Endothelial cell of umbilical vein (primary cell): ENCODE results near the gene MRNIP. TPM values are rescaled to one million over a fixed set of nuclear protein-coding genes. Genes with fewer than 3 reads are reported as not detected.

Source experiments
- BruUV-seq: library from RNA; stranded (reverse); fragments of 400-500 nt; replicated peaks from 2 replicates; lab custom pipeline; 2021; lab: Mats Ljungman, UMichigan
- CTCF ChIA-PET: fragments of 300-600, 350-600 bp; sonication (Branson Sonifier 250); formaldehyde crosslinking; loops from one replicate; lab custom pipeline; 2021; ENCODE audit warnings: antibody characterized with exemption, inconsistent platforms; lab: Charles Lee
- POLR2A ChIA-PET: fragments of 300-600, 350-600 bp; sonication (Branson Sonifier 250); formaldehyde crosslinking; loops from one replicate; lab custom pipeline; 2021; ENCODE audit warnings: antibody characterized with exemption, inconsistent platforms; lab: Charles Lee
- DNase-seq: peaks from one replicate; pipeline ENCODE4 v3.0.0-alpha.2; 2011; ENCODE audit warnings: low read depth, low spot score
- FAIRE-seq: peaks from 2 replicates; lab custom pipeline; 2011; peaks lifted over from hg19 to GRCh38; lab: Jason Lieb, UNC
- H2AFZ ChIP-seq: 2 replicates; pipeline ENCODE4 v1.6.0; 2012; ENCODE audit warnings: low read depth, low read length, control low read depth, inconsistent platforms
- H3K27ac ChIP-seq: 2 replicates; pipeline ENCODE4 v1.5.1; 2011; ENCODE audit warnings: low read depth, mild to moderate bottlenecking, control low read depth, low read length, moderate library complexity; ENCODE audit not compliant: insufficient read depth
- H3K27me3 ChIP-seq, 2 experiments: 2 replicates each; pipeline versions ENCODE4 v1.6.0 to v1.6.1; 2011; ENCODE audit warnings: low read length in 2 of 2, mixed read lengths in 1 of 2; ENCODE audit not compliant: control insufficient read depth in 2 of 2, insufficient read depth in 2 of 2
- H3K36me3 ChIP-seq, 2 experiments: 2 replicates in 1 of 2; 3 replicates in 1 of 2; pipeline ENCODE4 v1.5.1; 2011; ENCODE audit warnings: low read length in 2 of 2, mild to moderate bottlenecking in 1 of 2, moderate library complexity in 1 of 2; ENCODE audit not compliant: control insufficient read depth in 2 of 2, insufficient read depth in 2 of 2; ENCODE audit errors: extremely low read depth in 1 of 2
- H3K4me1 ChIP-seq: 3 replicates; pipeline ENCODE4 v1.5.1; 2011; ENCODE audit warnings: mild to moderate bottlenecking, low read length; ENCODE audit not compliant: control insufficient read depth, insufficient read depth; ENCODE audit errors: extremely low read depth
- H3K4me2 ChIP-seq: 2 replicates; pipeline ENCODE4 v1.6.1; 2011; ENCODE audit warnings: low read length, control low read depth, mixed read lengths; ENCODE audit not compliant: insufficient read depth
- H3K4me3 ChIP-seq, 3 experiments: fragments of 200-600 bp in 1 of 3; sonication (generic), shearing (Covaris generic) in 1 of 3; replicated peaks in 1 of 3; 2 replicates each; pipeline ENCODE4 v1.5.1; 2011 to 2016; ENCODE audit warnings: control low read depth in 3 of 3, low read length in 3 of 3, mild to moderate bottlenecking in 2 of 3, inconsistent platforms in 1 of 3, low read depth in 1 of 3, moderate library complexity in 1 of 3; ENCODE audit not compliant: insufficient read depth in 1 of 3
- H3K79me2 ChIP-seq: 2 replicates; pipeline ENCODE4 v1.6.0; 2012; ENCODE audit warnings: low read length, inconsistent platforms; ENCODE audit not compliant: control insufficient read depth, insufficient read depth
- H3K9ac ChIP-seq: replicated peaks from 2 replicates; pipeline ENCODE3; 2011; ENCODE audit warnings: low read length, control low read depth; ENCODE audit not compliant: insufficient read depth; ENCODE audit errors: extremely low read depth
- H3K9me1 ChIP-seq: replicated peaks from 3 replicates; pipeline ENCODE4 v1.6.0; 2011; ENCODE audit warnings: mild to moderate bottlenecking, low read length; ENCODE audit not compliant: control insufficient read depth, insufficient read depth; ENCODE audit errors: extremely low read depth
- H3K9me3 ChIP-seq: replicated peaks from 2 replicates; pipeline ENCODE4 v1.5.1; 2012; ENCODE audit warnings: low read length, inconsistent platforms; ENCODE audit not compliant: control insufficient read depth, insufficient read depth
- H4K20me1 ChIP-seq: replicated peaks from 2 replicates; pipeline ENCODE3; 2011; ENCODE audit warnings: mild to moderate bottlenecking, low read length; ENCODE audit not compliant: control insufficient read depth, insufficient read depth; ENCODE audit errors: extremely low read depth
- CTCF ChIP-seq, 2 donors: IDR thresholded peaks; 1 replicate in 1 of 2; 2 replicates in 1 of 2; pipeline ENCODE4 v1.5.1; 2011; ENCODE audit warnings: low read length in 2 of 2, mild to moderate bottlenecking in 2 of 2, moderate library complexity in 2 of 2, control low read depth in 1 of 2, inconsistent platforms in 1 of 2, low read depth in 1 of 2; ENCODE audit not compliant: insufficient read depth in 1 of 2; ENCODE audit errors: extremely low read depth in 1 of 2
- EZH2 ChIP-seq: IDR thresholded peaks from 2 replicates; pipeline ENCODE4 v1.6.1; 2012; ENCODE audit warnings: borderline replicate concordance, low read depth, mild to moderate bottlenecking, moderate library complexity, low read length, inconsistent platforms; ENCODE audit not compliant: severe bottlenecking
- FOS ChIP-seq: IDR thresholded peaks from 2 replicates; pipeline ENCODE4 v1.6.1; 2011; ENCODE audit warnings: mild to moderate bottlenecking, low read length, moderate library complexity, borderline replicate concordance; ENCODE audit not compliant: insufficient read depth
- GATA2 ChIP-seq: IDR thresholded peaks from 2 replicates; pipeline ENCODE4 v1.7.0; 2011; ENCODE audit warnings: low read depth, mild to moderate bottlenecking, moderate library complexity, mixed read lengths, low read length; ENCODE audit not compliant: insufficient read length, insufficient read depth
- JUN ChIP-seq: IDR thresholded peaks from 2 replicates; pipeline ENCODE4 v1.6.1; 2011; ENCODE audit warnings: borderline replicate concordance, low read depth; ENCODE audit not compliant: insufficient read length, insufficient read depth
- MYC ChIP-seq: IDR thresholded peaks from one replicate; pipeline ENCODE4 v1.6.1; 2011; ENCODE audit warnings: mild to moderate bottlenecking, low read depth, low read length
- POLR2A ChIP-seq: IDR thresholded peaks from 2 replicates; pipeline ENCODE4 v1.6.1; 2012; ENCODE audit warnings: low read depth, mild to moderate bottlenecking, control low read depth, low read length
- POLR2AphosphoS5 ChIP-seq: IDR thresholded peaks from 2 replicates; pipeline ENCODE4 v1.6.1; 2012; ENCODE audit warnings: low read depth, mild to moderate bottlenecking, control low read depth, low read length, moderate library complexity; ENCODE audit not compliant: insufficient read depth
- dilution Hi-C: fragments of 300-500 bp; cut with MboI; formaldehyde crosslinking; loops from one replicate; pipeline ENCODE4 v1.15.0; 2019; ENCODE audit warnings: low sequenced_read_pairs; ENCODE audit not compliant: extremely low pct_ligation_motif_present
- intact Hi-C: fragments of 100-400 bp; cut with micrococcal nuclease; formaldehyde crosslinking; loops from one replicate; pipeline ENCODE4 v1.10.0; 2022
- polyA plus RNA-seq, 4 experiments: library from polyadenylated mRNA; depleted of rRNA in 3 of 4; stranded (reverse) in 3 of 4; unstranded in 1 of 4; fragments of >200 nt; gene quantifications; 2 replicates each; pipeline versions ENCODE4 v1.2.1 to v1.2.3, GENCODE V29; 2011 to 2012; ENCODE audit warnings: missing spikeins in 1 of 4
- total RNA-seq: library from RNA; stranded (reverse); gene quantifications from 2 replicates; pipeline ENCODE4 v1.2.3, GENCODE V29; 2021
- TF ChIP-seq, protein P1 (sequence below): IDR thresholded peaks from 2 replicates; pipeline ENCODE4 v1.6.1; 2011; ENCODE audit not compliant: insufficient read depth, insufficient read length

The MRNIP gene
- total and polyA plus RNA-seq, 2 donors (not counting 3 experiments of a cell fraction or from before 2014, with no cell fraction given), result 17.1 to 19.1 TPM

DNA sequence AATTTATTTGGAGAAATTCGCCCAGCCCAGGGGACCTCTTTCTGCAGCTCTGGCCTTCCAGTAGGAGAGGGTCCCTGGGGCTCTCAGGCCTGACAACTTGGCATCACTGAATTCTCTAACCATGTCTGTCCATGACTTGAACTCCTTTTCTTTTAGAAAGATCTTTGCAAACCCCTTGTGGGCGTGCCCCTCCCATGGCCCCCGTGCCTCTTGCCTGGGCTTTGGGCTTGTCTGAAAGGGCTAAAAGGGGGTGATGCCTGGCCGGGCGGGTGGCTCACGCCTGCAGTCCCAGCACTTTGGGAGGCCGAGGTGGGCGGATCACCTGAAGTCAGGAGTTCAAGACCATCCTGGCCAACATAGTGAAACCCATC is 41.2 kb downstream of the MRNIP start:
- peak overlapping the region; percentile 49 for H2AFZ ChIP-seq
- H3K4me2 ChIP-seq, result peak overlapping the region; percentile 8
- H4K20me1 ChIP-seq, result peaks cover 5% of the 10 kb centered on the region
- H3K9ac ChIP-seq, result no peak overlapping the region
- CTCF ChIA-PET, result interaction anchor here (1.8 kb wide), 1 partner anchor 15 kb away, joined by 5 read pairs; no protein-coding TSS in a partner anchor
- H3K36me3 ChIP-seq, result peaks cover 0 to 2% of the 10 kb centered on the region in 2 experiments
- no peak for DNase-seq
- dilution Hi-C loops, result no loop called here
- intact Hi-C loops, result loop anchor here (5.0 kb wide), 1 partner anchor 195 kb away; the partner anchor contains the start of gene HNRNPH1
- H3K4me1 ChIP-seq, result peaks cover 29% of the 10 kb centered on the region
- no peaks in the 10 kb centered on the region for H3K9me3 ChIP-seq
- BruUV-seq, result no TSS peak
- H3K27me3 ChIP-seq, result no peaks in the 10 kb centered on the region
- peaks cover 19% of the 10 kb centered on the region for H3K79me2 ChIP-seq
- H3K9me1 ChIP-seq, result no peaks in the 10 kb centered on the region
- FAIRE-seq, result no peak
- TF ChIP-seq EZH2 (no peak), CTCF (IDR thresholded peaks at IDR 0.05; ENCODE audit: extremely low read depth in 1 of 2, insufficient read depth in 1 of 2, low read depth in 1 of 2, low read length in 2 of 2) (no peak), MYC (no peak), FOS (no peak), GATA2 (no peak), JUN (no peak), POLR2A (no peak), POLR2AphosphoS5 (no peak)
- TF ChIP-seq, protein P1, sequence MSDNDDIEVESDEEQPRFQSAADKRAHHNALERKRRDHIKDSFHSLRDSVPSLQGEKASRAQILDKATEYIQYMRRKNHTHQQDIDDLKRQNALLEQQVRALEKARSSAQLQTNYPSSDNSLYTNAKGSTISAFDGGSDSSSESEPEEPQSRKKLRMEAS, result no peak
- no peak overlapping the region for H3K27ac ChIP-seq
- H3K4me3 ChIP-seq, result peak overlapping the region in 1 of 3 experiments; percentile 42
- POLR2A ChIA-PET, result no interaction called here
